ENCODE data around the gene HTRA3.

The HTRA3 gene
- 0 reads per million in 2 experiments for total RNA-seq

DNA sequence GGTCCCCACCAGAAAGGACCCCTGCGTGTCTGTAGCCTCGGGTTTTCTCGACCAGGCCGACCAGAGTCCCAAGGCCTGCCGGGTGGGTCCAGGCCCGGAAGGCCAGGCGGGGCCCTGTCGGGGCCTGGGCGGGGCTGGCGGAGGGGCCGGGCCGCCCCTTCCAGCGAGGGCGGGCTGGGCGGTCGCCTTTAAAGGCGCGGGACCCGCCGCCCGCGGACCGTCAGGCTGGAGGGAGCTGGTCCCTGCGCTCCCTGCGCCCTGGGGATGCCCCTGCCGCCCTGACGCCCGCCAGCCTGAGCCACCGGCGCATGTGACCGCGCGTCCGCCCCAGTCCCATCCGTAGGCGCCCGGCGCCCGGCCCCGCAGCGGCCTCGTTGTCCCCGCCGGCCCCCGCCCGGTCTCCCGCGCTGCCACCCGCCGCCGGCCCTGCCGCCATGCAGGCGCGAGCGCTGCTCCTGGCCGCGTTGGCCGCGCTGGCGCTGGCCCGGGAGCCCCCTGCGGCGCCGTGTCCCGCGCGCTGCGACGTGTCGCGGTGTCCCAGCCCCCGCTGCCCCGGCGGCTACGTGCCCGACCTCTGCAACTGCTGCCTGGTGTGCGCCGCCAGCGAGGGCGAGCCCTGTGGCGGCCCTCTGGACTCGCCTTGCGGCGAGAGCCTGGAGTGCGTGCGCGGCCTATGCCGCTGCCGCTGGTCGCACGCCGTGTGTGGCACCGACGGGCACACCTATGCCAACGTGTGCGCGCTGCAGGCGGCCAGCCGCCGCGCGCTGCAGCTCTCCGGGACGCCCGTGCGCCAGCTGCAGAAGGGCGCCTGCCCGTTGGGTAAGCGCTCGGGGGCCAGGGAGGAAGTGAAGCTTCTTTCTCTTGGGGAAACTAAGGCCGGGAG lies at the start of gene HTRA3:
Gene HTRA3 (plus strand): TSS at position 220 of the 883 bp plus-strand sequence. CDS start 215 bp downstream, at position 435.
- no peak for DNase-seq (ENCODE audit: low read depth)

DNA sequence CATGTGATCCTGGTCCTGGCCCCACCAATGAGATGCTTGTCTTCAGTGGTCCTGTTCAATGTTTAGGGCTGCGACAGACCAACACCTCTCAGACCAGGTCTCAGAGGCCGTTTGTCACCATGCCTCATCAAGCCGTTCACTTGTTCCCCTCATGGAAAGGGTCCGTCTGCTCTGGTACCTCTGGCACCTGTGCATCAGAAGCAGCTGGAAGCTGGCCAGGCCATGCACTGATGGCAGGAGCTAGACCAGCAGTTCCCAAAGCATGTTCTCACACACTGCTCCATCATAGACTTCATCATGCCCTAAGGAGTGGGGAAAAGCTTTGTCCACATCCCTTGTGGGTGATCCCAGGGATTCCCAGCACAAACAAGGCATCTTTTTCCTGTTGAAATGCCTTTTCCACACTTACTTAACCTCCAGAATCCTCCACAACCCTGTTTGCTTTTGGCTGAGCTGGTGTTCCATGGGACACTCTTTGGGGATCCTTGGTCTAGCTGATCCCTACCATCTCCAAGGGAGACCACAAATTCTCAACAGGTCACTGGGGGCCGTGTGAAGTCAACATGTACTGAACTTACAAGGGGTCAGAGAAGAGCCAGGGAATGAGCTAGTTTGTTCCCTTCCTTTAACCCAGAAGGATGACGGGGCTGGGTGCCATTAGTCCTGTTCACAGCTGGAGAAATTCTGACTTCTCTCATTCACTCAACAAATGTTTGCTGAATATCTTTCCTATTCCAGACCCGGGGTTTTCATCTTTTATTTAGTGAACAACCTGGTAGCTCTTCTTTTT lies 48.7 kb upstream of the HTRA3 start:
- DNase-seq (ENCODE audit: low read depth), result no peak

DNA sequence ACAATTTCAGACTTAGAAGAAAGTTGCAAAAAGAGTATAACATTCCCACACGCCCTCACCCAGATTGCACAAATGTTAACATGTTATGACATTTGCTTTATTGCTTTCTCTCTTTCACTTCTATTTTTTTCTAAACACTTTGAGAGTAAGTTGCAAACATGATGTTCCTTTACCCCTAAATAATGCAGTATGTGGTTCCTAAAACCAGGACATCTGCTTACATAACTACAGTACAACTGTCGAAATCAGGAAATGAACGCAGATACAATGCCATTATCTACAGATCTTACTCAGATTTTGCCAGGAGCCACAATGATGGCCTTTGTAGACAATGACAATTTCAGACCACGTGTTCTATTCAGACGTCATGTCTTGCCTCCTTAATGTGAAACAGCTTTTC lies 48.1 kb upstream of the HTRA3 start:
- no peak for DNase-seq (ENCODE audit: low read depth)

- no peak for DNase-seq (ENCODE audit: low read depth)
These were observed 47.6 kb upstream of the HTRA3 start for GRCh38 chr4:8221985-8222384.

- DNase-seq (ENCODE audit: low read depth), result no peak
These were observed 46.8 kb upstream of the HTRA3 start for GRCh38 chr4:8222609-8223388.

- no peak for DNase-seq (ENCODE audit: low read depth)
These were observed 45.1 kb upstream of the HTRA3 start for GRCh38 chr4:8224267-8224974.

GRCh38 chr4:8224975-8225625 lies 44.5 kb upstream of the HTRA3 start:
- no peak for DNase-seq (ENCODE audit: low read depth)

DNA sequence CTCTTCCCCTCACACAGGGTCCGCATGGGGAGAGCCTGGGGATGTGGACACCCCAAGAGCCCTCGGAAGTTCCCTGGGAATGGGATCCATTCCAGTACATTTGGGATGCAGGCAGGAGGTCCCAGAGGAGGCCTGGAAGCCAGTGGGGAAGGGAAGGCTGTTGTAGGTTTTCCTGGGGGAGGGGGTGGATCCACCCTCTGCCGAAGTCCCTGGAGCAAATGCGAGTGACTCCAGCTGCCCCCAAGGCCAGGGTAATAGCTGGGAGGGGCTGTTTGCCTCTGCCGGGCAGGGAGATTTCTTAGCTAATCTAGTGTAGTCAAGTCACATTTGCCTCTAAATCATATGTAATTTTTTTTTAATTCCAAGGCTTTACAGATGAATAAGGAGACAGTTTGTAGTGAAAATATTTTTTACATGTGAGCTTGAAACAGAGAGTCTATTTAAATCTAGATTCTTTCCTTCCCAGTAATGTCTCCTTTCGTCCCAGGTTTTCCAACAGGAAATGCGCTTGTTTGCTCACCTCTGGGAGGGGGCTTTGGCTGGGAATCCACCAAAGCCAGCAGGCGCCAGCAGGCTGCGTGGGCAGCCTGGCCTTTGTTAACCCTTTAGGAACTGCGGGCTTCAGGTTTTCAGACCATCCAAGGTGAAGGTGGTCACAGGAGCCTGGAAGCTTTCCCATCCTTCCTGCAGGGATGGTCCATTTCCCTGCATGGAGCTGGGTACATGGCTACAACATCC lies 43.7 kb upstream of the HTRA3 start:
- no peak for DNase-seq (ENCODE audit: low read depth)

DNA sequence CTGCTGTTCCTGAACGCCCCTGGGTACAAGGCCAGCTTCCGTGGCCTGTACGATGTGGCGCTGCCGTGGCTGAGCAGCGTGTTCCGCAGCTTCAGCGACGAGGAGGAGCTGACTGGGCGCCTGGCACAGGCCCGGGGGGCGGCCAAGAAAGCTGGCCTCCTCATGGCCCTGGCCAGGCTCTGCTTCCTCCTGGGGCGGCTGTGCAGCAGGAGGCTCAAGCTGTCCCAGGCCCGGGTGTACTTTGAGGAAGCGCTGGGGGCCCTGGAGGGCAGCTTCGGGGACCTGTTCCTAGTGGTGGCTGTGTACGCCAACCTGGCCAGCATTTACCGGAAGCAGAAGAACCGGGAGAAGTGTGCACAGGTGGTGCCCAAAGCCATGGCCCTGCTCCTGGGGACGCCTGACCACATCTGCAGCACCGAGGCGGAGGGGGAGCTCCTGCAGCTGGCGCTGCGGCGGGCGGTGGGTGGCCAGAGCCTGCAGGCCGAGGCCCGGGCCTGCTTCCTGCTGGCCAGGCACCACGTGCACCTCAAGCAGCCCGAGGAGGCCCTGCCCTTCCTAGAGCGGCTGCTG lies 42.3 kb upstream of the HTRA3 start:
- no peak for DNase-seq (ENCODE audit: low read depth)

- no peak for DNase-seq (ENCODE audit: low read depth)
These were observed 41.7 kb upstream of the HTRA3 start for GRCh38 chr4:8227771-8228318.

DNA sequence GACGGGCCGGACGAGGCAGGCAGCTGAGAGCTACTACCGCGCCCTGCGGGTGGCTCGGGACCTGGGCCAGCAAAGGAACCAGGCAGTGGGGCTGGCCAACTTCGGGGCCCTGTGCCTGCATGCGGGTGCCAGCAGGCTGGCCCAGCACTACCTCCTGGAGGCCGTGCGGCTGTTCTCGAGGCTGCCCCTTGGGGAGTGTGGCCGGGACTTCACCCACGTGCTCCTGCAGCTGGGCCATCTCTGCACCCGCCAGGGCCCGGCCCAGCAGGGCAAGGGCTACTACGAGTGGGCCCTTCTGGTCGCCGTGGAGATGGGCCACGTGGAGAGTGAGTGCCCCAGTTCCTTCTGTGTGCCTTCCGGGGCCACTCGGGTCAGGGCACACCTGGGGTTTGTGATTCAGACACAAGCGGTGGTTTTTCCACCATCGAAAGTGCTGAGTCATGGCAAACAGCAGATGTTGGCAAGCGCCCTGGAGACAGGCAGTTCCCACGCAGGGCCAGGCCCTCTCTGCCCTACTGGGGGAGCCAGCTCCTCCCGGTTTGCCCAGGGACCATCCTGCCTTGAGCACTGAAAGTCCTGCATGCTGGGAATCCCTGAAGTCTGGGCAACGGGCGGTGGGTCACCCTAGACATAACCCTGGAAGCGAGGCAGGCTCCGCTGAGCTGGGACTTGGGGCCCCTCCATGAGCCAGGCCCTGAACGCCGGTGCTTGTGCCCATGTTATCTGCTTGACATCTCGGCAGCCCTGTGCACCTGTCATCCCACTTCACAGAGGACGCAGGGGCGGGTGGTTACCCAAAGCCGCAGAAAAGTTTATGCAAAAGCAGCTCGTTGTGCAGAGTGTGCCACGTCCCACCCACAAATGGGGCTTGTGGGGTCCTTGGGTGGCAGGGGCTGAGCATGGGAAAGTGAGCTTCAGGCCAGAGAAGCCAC lies 41.0 kb upstream of the HTRA3 start:
- DNase-seq (ENCODE audit: low read depth), result peak; percentile 67

- DNase-seq (ENCODE audit: low read depth), result peak; percentile 20
These were observed 40.1 kb upstream of the HTRA3 start for GRCh38 chr4:8229331-8229975.

DNA sequence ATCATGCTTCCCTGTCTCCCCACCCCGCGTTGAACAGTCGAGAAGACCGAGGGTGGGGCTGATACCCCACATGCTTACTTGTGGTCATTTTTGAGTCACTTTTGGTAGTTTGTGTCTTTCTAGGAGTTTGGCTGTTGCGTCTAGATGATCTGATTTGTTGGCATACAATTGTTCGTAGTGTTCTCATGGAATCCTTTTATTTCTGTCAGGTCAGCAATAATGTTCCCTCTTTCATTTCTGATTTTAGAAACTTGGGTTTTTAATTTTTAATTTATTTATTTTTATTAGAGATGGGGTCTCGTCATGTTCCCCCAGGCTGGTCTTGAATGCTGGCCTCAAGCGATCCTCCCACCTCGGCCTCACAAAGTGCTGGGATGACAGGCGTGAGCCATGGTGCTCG lies 39.5 kb upstream of the HTRA3 start:
- DNase-seq (ENCODE audit: low read depth), result no peak

DNA sequence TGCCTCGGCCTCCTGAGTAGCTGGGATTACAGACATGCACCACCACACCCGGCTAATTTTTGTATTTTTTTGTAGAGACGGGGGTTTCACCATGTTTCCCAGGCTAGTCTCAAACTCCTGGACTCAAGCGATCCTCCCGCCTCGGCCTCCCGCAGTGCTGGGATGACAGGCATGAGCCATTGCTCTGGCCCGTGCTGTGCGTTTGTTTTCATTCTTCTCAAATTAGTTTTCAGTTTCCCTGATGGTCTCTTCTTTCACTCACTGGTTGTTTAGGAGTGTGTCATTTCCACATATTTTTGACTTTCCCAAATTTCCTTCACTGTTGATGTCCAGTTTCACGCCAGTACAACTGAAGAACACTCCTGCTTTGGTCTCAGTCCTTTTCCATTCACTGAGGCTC lies 38.7 kb upstream of the HTRA3 start:
- no peak for DNase-seq (ENCODE audit: low read depth)

- no peak for DNase-seq (ENCODE audit: low read depth)
These were observed 38.0 kb upstream of the HTRA3 start for GRCh38 chr4:8231551-8232049.

- no peak for DNase-seq (ENCODE audit: low read depth)
These were observed 36.8 kb upstream of the HTRA3 start for GRCh38 chr4:8232748-8233147.

- no peak for DNase-seq (ENCODE audit: low read depth)
These were observed 35.7 kb upstream of the HTRA3 start for GRCh38 chr4:8233672-8234484.
